Measurements from ENCODE around the gene ARL5B. TPM values are rescaled to one million over a fixed set of nuclear protein-coding genes. Genes with fewer than 3 reads are reported as not detected.
"Not testable (repeated sequence)": the region's sequence is repeated elsewhere in the genome, so short reads cannot be mapped to it uniquely, and the experiment has no call there.

ARL5B gene
- total and polyA plus RNA-seq, 2 of the 8 experiments (the other 6 are each of a cell fraction or from before 2014, with no cell fraction given), result 8.4 to 52.1 TPM

DNA sequence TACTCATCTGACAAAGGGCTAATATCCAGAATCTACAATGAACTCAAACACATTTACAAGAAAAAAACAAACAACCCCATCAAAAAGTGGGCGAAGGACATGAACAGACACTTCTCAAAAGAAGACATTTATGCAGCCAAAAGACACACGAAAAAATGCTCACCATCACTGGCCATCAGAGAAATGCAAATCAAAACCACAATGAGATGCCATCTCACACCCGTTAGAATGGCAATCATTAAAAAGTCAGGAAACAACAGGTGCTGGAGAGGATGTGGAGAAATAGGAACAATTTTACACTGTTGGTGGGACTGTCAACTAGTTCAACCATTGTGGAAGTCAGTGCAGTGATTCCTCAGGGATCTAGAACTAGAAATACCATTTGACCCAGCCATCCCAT lies 26.7 kb upstream of the ARL5B start:
- H2AK5ac ChIP-seq (ENCODE audit: low read depth, low read length); H3K18ac ChIP-seq (ENCODE audit: extremely low read depth, low read length); H3K27ac ChIP-seq (ENCODE audit: low read depth, low read length); H3K4me1 ChIP-seq (replicated peaks in 1 of 4; ENCODE audit: control insufficient read depth in 3 of 4, insufficient read depth in 4 of 4, low read length in 3 of 4); H3K4me3 ChIP-seq (ENCODE audit: extremely low read depth in 1 of 4, insufficient read depth in 2 of 4, low read depth in 3 of 4, low read length in 4 of 4); H2BK5ac ChIP-seq (ENCODE audit: low read depth, low read length); H2BK20ac ChIP-seq (ENCODE audit: low read length); H2BK12ac ChIP-seq (ENCODE audit: low read depth, low read length); DNase-seq (ENCODE audit: low read depth in 1 of 2, low spot score in 2 of 2); H3K23me2 ChIP-seq (ENCODE audit: low read depth, low read length); H3K4ac ChIP-seq (replicated peaks; ENCODE audit: insufficient read length, low read depth, low read length); H4K8ac ChIP-seq (ENCODE audit: extremely low read depth, insufficient read depth, low read length); H3K9ac ChIP-seq (replicated peaks in 1 of 4; ENCODE audit: extremely low read depth in 1 of 4, low read depth in 3 of 4, low read length in 3 of 4); H4K91ac ChIP-seq (replicated peaks; ENCODE audit: insufficient read length, low read length); H2BK15ac ChIP-seq (ENCODE audit: low read length); H3K23ac ChIP-seq (ENCODE audit: insufficient read length); H3K36me3 ChIP-seq (ENCODE audit: control insufficient read depth in 2 of 4, insufficient read depth in 4 of 4, low read length in 3 of 4); H3K56ac ChIP-seq (replicated peaks; ENCODE audit: insufficient read length, low read depth, low read length); H3K4me2 ChIP-seq (ENCODE audit: insufficient read depth in 1 of 2, low read depth in 2 of 2, low read length in 2 of 2); H4K20me1 ChIP-seq (replicated peaks in 1 of 2; ENCODE audit: control insufficient read depth in 1 of 2, insufficient read depth in 2 of 2, low read length in 2 of 2); CTCF ChIA-PET (ENCODE audit: partially characterized antibody); H4K5ac ChIP-seq (ENCODE audit: insufficient read length, low read depth, low read length); H2BK120ac ChIP-seq (replicated peaks; ENCODE audit: low read depth, low read length); H3K14ac ChIP-seq (ENCODE audit: insufficient read length); H3K79me2 ChIP-seq (ENCODE audit: control insufficient read depth in 1 of 2, insufficient read depth in 2 of 2, low read length in 2 of 2); H3K9me3 ChIP-seq (ENCODE audit: insufficient read depth in 2 of 2, low read depth in 1 of 2, low read length in 1 of 2); H3K27me3 ChIP-seq (replicated peaks in 1 of 4; ENCODE audit: control insufficient read depth in 3 of 4, extremely low read depth in 1 of 4, insufficient read depth in 3 of 4, low read length in 3 of 4); H3K79me1 ChIP-seq (ENCODE audit: low read depth, low read length); POLR2A ChIA-PET (ENCODE audit: partially characterized antibody); H2AFZ ChIP-seq (ENCODE audit: low read length); FAIRE-seq: not testable (repeated sequence)
- WGBS, 2 experiments (ENCODE audit: extremely low coverage in 1 of 2, insufficient coverage in 1 of 2, insufficient read length in 1 of 2, insufficient replicate concordance in 2 of 2, low coverage in 1 of 2, low lambda C conversion rate in 2 of 2, missing lambda C conversion rate in 1 of 2), result 81% methylated on average over 2 of the region's 3 CpGs; no CpG with 5 or more reads in 1 of the 2 experiments

All from H1 (cell line).